CD4-positive, alpha-beta T cell treated with Interleukin-21 for 1 hour (primary cell): Measurements from ENCODE around the gene RAMACL.

ENCODE experiments used
- DNase-seq: peaks from one replicate; pipeline ENCODE4 v3.0.0-alpha.2; 2020

Gene RAMACL

DNA sequence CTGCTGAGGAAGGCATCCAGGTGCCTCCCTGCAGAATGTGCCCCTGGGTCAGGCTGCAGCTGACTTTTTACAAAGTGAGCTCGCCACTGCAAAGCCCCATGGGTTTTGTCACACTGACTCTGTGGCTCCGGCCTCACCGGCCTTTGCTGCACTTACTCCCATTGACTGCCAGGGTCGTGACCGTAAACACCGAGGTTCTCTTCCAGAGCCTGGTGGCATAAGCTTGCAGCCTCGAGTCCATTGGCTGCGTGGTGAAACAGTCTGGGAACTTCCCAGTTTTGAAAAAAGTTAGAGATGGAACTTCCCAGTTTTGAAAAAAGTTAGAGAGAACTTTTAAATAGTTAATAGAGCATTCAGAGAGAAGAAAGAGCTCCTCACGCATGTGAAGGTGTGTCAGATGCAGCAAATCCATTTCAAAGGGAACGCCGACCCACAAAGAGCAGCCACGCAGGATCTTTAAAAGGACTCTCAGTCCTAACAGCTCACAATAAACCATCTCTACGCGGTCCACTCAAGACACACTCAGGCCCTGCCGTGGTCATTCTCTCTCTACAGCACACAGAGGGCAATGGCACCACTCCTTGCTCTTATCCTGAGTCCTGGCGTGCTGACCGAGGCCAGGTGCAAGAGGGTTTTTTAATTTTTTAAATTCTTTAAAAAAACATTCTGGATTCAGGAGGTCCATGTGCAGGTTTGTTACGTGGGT is 12.8 kb downstream of the RAMACL start:
- DNase-seq = no peak

DNA sequence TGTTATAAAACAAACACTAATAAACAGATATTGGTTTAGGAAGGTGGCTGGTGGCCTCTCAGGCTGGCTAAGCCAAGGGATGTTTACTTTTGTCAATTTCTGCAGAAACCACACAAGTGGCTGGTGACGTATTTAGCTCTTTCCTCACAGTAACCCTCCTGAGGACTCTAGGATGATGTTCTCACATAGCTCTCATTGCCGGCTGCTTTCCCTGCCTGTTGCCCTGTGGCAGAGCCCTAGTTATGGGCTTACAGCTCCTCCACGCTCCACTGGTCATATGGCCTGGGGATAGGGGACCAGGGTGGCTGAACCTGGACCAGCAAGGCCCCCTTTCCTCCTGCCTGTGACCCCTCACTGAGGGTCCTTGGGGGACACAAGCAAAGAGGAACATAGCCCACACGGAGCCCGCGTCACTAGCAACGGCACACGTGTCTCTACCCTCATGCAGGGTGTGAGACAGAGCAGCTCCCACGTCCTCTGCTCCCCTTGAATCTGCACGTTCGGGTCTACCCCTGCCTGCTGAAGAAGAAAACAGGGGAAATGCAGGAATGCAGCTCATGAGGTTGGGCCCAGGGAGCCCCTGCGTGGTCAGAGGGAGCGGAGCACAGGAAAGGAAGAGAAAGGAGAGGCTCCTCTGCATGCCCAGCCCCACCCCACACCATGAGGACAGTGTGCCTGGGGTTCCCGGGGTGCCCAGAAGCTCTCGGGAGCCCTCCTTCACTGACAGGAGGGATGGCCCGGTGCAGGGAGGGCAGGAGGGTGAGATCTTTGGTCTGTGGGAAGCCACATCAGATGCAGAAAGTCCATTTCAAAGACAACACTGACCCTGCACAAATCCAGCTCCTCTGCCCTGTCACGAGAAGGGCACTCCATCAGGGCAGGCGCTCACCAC is 13.9 kb downstream of the RAMACL start:
- no peak for DNase-seq

GRCh38 chr6:166570929-166571713 is 15.4 kb downstream of the RAMACL start:
- no peak for DNase-seq

GRCh38 chr6:166569206-166569605 is 17.3 kb downstream of the RAMACL start:
- DNase-seq = no peak

DNA sequence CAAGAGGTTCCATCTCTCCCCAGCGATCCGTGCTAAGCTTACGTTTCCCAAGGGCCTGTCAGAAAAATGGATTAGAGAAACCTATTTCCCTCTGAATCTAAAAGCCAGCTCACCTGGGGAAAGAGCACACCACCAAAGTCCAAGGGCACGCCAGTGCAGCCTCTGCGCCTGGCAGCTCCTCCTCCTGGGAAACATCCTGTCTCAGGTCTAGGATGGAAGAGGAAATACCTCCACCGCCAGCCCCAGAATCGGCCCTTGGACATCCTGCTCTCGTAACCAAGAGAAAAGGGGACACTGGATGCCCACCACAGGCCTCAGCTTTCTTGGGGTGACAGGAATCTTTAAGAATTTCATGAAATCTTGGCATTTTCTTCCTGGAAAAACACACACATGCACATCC is 18.7 kb downstream of the RAMACL start:
- DNase-seq = no peak

DNA sequence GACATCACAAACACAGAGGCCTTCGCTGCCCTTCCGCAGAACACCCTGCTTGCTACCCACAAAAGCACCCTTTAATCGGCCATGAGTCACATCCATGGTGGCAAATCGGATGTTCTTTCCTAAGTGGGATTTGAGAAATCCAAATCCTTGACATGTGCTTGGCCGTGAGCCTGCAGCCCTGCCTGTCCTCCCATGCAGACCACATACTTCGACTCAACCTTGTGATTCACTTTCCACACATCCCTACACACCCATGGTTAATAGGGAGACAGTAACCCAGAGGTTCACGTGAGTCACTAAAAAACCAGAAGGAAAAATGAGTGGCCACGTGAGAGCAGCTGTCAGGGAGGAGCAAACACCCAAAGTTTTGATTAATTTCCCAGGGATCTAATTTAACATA is 19.4 kb downstream of the RAMACL start:
- no peak for DNase-seq

DNA sequence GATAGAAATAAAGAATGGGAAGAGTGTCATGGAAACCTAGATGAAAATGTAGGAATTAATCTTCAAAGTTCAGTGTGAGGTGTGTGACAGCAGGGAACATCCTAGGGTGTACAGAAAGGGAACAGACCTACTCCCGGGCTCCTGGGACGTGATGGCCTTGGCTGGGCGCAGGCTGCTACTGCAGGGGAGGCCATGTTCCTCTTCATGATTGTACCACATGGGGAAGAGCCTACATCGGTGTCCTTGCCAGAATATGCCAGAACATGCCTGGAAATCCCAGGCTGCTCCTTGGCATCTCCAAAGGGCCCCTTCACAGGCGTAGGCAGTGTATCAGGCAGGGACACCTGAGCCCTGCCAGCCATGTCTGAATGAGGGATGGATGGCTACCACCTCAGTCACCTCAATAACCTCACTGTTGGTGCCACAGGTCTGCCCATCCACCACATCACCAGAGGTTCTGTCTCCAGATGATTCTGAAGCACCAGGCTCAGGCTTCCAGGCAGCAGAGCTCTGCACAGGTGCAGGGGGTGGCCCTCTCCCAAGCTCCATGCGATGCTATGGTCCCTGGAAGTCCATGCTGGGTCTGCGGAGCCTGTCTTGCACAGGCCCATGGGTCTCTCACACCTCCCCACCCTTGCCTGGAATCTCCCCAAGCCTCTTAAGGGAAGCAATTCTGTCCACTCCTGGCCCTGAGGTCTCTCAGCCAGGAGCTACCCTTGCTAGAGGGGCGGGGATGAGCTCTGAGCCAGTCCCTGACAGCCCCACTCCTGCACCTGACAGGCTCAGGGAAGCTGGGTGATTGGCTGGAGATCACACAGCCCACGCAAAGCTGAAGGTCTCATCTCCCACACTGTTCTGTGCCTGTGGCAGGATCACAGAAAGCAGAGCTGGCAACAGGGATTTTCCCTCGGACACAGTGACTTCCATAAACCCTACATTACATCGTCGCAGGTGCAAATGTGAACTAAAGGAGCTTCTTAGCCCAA is 20.2 kb downstream of the RAMACL start:
- no peak for DNase-seq

GRCh38 chr6:166565084-166565967 is 21.2 kb downstream of the RAMACL start:
- no peak for DNase-seq

DNA sequence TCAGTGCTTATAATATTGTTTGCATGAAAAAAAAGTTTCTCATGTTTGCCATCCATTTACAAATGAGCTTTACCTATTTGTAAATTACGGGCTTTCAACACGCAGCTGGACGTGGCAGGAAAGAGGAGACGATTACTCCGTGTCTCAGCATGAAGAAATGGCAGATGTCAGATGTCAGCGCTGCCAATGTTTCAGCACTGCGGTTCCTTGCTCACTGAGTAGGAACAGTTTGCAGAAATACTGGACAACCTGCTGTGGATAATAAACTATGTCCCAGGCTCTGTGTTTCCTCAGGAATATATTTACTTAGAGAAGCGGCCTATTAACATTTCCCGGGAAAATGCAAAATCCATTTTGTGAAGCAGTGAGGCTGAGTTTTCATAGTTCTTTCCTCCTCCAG is 22.7 kb downstream of the RAMACL start:
- no peak for DNase-seq

DNA sequence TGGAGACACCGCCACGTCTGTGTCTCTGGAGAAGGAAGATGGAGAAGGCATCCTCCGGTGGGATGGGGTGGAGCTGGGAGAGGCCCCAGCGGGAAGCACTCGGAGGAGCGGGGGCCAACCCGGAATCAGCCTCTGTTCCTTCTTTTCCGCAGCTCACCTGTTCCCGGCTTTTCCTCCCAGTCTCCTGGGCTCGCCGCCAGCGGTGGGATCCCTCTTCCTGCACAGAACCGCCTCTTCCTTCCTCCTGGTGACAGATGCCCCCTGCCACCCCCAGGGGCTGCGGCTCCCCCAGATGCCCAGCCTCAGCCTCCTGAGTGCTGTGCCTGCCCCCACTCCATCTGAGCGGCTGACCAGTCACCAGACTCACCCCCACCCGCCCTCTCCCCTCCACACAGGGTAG is 23.3 kb downstream of the RAMACL start:
- no peak for DNase-seq

DNA sequence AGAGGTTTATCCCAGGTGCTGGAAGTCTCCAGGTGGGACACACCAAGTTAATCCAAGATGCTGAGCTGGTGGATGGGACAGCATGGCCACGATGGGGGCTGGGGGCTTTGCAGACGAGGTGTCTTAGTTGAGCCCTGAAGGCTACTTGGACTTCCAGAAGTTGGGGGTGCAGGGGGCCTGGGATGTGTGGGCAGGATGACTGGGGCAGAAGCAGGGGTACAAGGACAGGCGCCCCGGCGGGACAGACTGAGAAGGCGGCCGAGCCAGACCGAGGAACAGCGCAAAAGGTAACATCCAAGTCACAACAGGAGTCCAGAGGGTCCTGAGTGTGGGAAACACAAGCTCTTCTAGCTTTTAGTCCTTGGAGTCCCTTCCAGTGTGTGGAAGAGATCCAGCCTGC is 23.8 kb downstream of the RAMACL start:
- DNase-seq = no peak

- no peak for DNase-seq
These were observed 24.6 kb downstream of the RAMACL start for GRCh38 chr6:166561771-166562359.

GRCh38 chr6:166560222-166560621 is 26.3 kb downstream of the RAMACL start:
- DNase-seq = no peak

- no peak for DNase-seq
These were observed 26.8 kb downstream of the RAMACL start for GRCh38 chr6:166559662-166560061.

- no peak for DNase-seq
These were observed 27.3 kb downstream of the RAMACL start for GRCh38 chr6:166559211-166559610.

GRCh38 chr6:166558156-166559005 is 28.1 kb downstream of the RAMACL start:
- DNase-seq = no peak

- DNase-seq = no peak
These were observed 29.6 kb downstream of the RAMACL start for GRCh38 chr6:166556863-166557322.

DNA sequence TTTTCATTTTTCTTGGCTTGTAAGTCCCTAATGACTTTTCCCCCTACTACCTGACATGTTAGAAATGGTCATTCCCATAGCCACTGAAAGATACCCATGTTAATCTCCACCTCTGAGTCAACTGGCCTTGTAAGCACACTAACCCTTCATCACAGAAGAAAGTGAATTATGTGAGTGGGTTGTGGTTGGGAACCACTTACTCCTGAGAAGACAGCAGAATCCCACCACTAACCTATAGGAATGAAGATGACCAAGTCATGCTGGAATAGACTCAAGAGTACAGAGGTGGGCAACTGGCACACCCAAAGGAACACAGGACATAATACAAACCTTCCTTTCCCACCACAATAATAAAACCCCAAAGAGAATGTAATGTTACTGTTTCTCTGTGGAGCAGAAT is 30.1 kb downstream of the RAMACL start:
- DNase-seq = no peak

- DNase-seq = no peak
These were observed 31.4 kb downstream of the RAMACL start for GRCh38 chr6:166555086-166555485.

GRCh38 chr6:166554316-166554715 is 32.2 kb downstream of the RAMACL start:
- no peak for DNase-seq
